Right atrium auricular region (tissue), 2 donors: ENCODE results near the gene ADGRV1. TPM values are rescaled to one million over a fixed set of nuclear protein-coding genes. Genes with fewer than 3 reads are reported as not detected.

Experiments
- DNase-seq: peaks from one replicate; pipeline ENCODE4 v3.0.0-alpha.2; 2019; ENCODE audit warnings: low spot score
- H3K27ac ChIP-seq, 2 donors: fragments of 200-600 bp; sonication (generic); 1 replicate in 1 of 2; 2 replicates in 1 of 2; pipeline ENCODE4 v1.5.1; 2016 to 2019
- H3K27me3 ChIP-seq, 2 donors: fragments of 200-600 bp; sonication (generic); one replicate each; pipeline versions ENCODE4 v1.5.1 to v1.6.0; 2017 to 2019
- H3K36me3 ChIP-seq: fragments of 200-600 bp; sonication (generic); one replicate; pipeline ENCODE4 v1.5.1; 2016
- H3K4me1 ChIP-seq, 2 donors: fragments of 200-600 bp; sonication (generic); one replicate each; pipeline versions ENCODE4 v1.5.1 to v1.6.0; 2017 to 2019
- H3K4me3 ChIP-seq, 2 donors: fragments of 200-600 bp; sonication (generic); 1 replicate in 1 of 2; 2 replicates in 1 of 2; pipeline ENCODE4 v1.5.1; 2017 to 2019; ENCODE audit warnings: mild to moderate bottlenecking in 1 of 2, moderate library complexity in 1 of 2
- H3K9me3 ChIP-seq, 2 donors: fragments of 200-600 bp; sonication (generic); one replicate each; pipeline ENCODE4 v1.5.1; 2019
- CTCF ChIP-seq, 2 donors: fragments of 200-600 bp; sonication (generic); IDR thresholded peaks; one replicate each; pipeline ENCODE4 v1.5.1; 2019; ENCODE audit warnings: antibody characterized with exemption in 2 of 2
- total RNA-seq, 2 donors: library from RNA; depleted of rRNA; stranded (reverse); fragments of >200 nt; gene quantifications; one replicate each; pipeline ENCODE4 v1.1.0, GENCODE V29; 2016

Gene ADGRV1
- total RNA-seq, 2 donors from 2014 or later: 1.4 to 1.8 TPM

GRCh38 chr5:91168859-91169258, 610.3 kb downstream of the ADGRV1 start:
- H3K9me3 ChIP-seq: no peaks in the 10 kb centered on the region
- no peak for TF ChIP-seq CTCF (IDR thresholded peaks at IDR 0.05)

GRCh38 chr5:91170266-91170665, 611.7 kb downstream of the ADGRV1 start:
- Histone ChIP-seq H3K4me1 (no peaks in the 10 kb centered on the region), H3K27ac (no peak overlapping the region), H3K9me3 (no peaks in the 10 kb centered on the region), H3K27me3 (no peaks in the 10 kb centered on the region), H3K36me3 (no peaks in the 10 kb centered on the region), H3K4me3 (no peak overlapping the region)
- no peak for DNase-seq
- TF ChIP-seq CTCF (IDR thresholded peaks at IDR 0.05): no peak

More at GRCh38 chr5:91168859-91169258, 610.3 kb downstream of the ADGRV1 start:
- Histone ChIP-seq H3K4me3 (no peak overlapping the region), H3K36me3 (no peaks in the 10 kb centered on the region), H3K27ac (no peak overlapping the region), H3K4me1 (no peaks in the 10 kb centered on the region), H3K27me3 (no peaks in the 10 kb centered on the region)
- DNase-seq: no peak

- Histone ChIP-seq H3K27me3 (no peaks in the 10 kb centered on the region), H3K4me1 (no peaks in the 10 kb centered on the region), H3K27ac (no peak overlapping the region), H3K9me3 (no peaks in the 10 kb centered on the region), H3K36me3 (no peaks in the 10 kb centered on the region), H3K4me3 (no peak overlapping the region)
- DNase-seq: no peak
- TF ChIP-seq CTCF (IDR thresholded peaks at IDR 0.05): no peak
Observed at GRCh38 chr5:91171322-91171721, 612.7 kb downstream of the ADGRV1 start.

- Histone ChIP-seq H3K27ac (no peak overlapping the region), H3K4me3 (no peak overlapping the region), H3K36me3 (no peaks in the 10 kb centered on the region), H3K27me3 (no peaks in the 10 kb centered on the region), H3K9me3 (no peaks in the 10 kb centered on the region), H3K4me1 (peaks cover 0 to 6% of the 10 kb centered on the region in 2 donors)
- no peak for DNase-seq
- TF ChIP-seq CTCF (IDR thresholded peaks at IDR 0.05): no peak
Observed at GRCh38 chr5:91174396-91174795, 615.8 kb downstream of the ADGRV1 start.

GRCh38 chr5:91175708-91176107, 617.1 kb downstream of the ADGRV1 start:
- Histone ChIP-seq H3K27me3 (no peaks in the 10 kb centered on the region), H3K27ac (no peak overlapping the region), H3K36me3 (no peaks in the 10 kb centered on the region), H3K4me3 (no peak overlapping the region), H3K4me1 (peaks cover 0 to 6% of the 10 kb centered on the region in 2 donors), H3K9me3 (no peaks in the 10 kb centered on the region)
- no peak for TF ChIP-seq CTCF (IDR thresholded peaks at IDR 0.05)
- no peak for DNase-seq

GRCh38 chr5:91176288-91177016, 617.9 kb downstream of the ADGRV1 start:
- Histone ChIP-seq H3K4me1 (peaks cover 0 to 6% of the 10 kb centered on the region in 2 donors), H3K4me3 (no peak overlapping the region), H3K27me3 (no peaks in the 10 kb centered on the region), H3K36me3 (no peaks in the 10 kb centered on the region), H3K9me3 (no peaks in the 10 kb centered on the region), H3K27ac (peak overlapping the region in 1 of 2 donors; percentile 30)
- TF ChIP-seq CTCF (IDR thresholded peaks at IDR 0.05): no peak
- no peak for DNase-seq
